SK-N-SH (cell line): Measurements from ENCODE around the gene GADL1. TPM values are rescaled to one million over a fixed set of nuclear protein-coding genes. Genes with fewer than 3 reads are reported as not detected.

Source experiments
- CTCF ChIA-PET: fragments of 300-600, 350-600 bp; formaldehyde crosslinking; extraction: SDS; loops from one replicate; lab custom pipeline; 2021; lab: Yijun Ruan, JAX
- POLR2A ChIA-PET: fragments of 350-600 bp; sonication (Branson Sonifier 250); formaldehyde crosslinking; extraction: SDS; loops from one replicate; lab custom pipeline; 2020; ENCODE audit warnings: antibody characterized with exemption, inconsistent platforms; lab: Yijun Ruan, JAX
- DNase-seq: peaks from one replicate; pipeline ENCODE4 v3.0.0; 2012
- H2AFZ ChIP-seq: fragments of 200-600 bp; sonication (generic); 2 replicates; pipeline ENCODE4 v1.8.1; 2016; ENCODE audit warnings: antibody characterized with exemption, mild to moderate bottlenecking, low read depth
- H3F3A ChIP-seq: fragments of 200-600 bp; sonication (generic); replicated peaks from 2 replicates; pipeline ENCODE3; 2016; ENCODE audit warnings: antibody characterized with exemption, mild to moderate bottlenecking; ENCODE audit not compliant: insufficient read depth
- H3K27ac ChIP-seq, 2 experiments: fragments of 200-500 bp in 1 of 2; fragments of 200-600 bp in 1 of 2; sonication (Bioruptor generic) in 1 of 2; sonication (generic), shearing (Covaris generic) in 1 of 2; 2 replicates each; pipeline versions ENCODE4 v1.5.1 to v1.6.1; 2014 to 2016; ENCODE audit warnings: low read depth in 2 of 2, inconsistent platforms in 1 of 2, low read length in 1 of 2, mild to moderate bottlenecking in 1 of 2, mixed read lengths in 1 of 2
- H3K27me3 ChIP-seq: fragments of 200-600 bp; sonication (generic), shearing (Covaris generic); 2 replicates; pipeline ENCODE4 v1.6.1; 2016; ENCODE audit warnings: mixed run types; ENCODE audit not compliant: insufficient read depth
- H3K36me3 ChIP-seq, 2 experiments: fragments of 200-500 bp in 1 of 2; fragments of 200-600 bp in 1 of 2; sonication (Bioruptor generic) in 1 of 2; sonication (generic) in 1 of 2; replicated peaks in 1 of 2; 2 replicates each; pipeline versions ENCODE3 to v1.5.1; 2014 to 2016; ENCODE audit warnings: low read length in 1 of 2, mild to moderate bottlenecking in 1 of 2; ENCODE audit not compliant: insufficient read depth in 2 of 2, control insufficient read depth in 1 of 2
- H3K4me1 ChIP-seq, 2 experiments: fragments of 200-500 bp in 1 of 2; fragments of 200-600 bp in 1 of 2; sonication (Bioruptor generic) in 1 of 2; sonication (generic), shearing (Covaris generic) in 1 of 2; 2 replicates each; pipeline versions ENCODE4 v1.5.1 to v1.6.1; 2014 to 2016; ENCODE audit warnings: low read depth in 1 of 2, low read length in 1 of 2, mixed run types in 1 of 2; ENCODE audit not compliant: insufficient read depth in 2 of 2, control insufficient read depth in 1 of 2
- H3K4me2 ChIP-seq: fragments of 200-600 bp; sonication (generic), shearing (Covaris generic); 2 replicates; pipeline ENCODE4 v1.6.1; 2017; ENCODE audit warnings: mixed run types
- H3K4me3 ChIP-seq, 2 experiments: fragments of 200-500 bp in 1 of 2; fragments of 200-600 bp in 1 of 2; sonication (Bioruptor generic) in 1 of 2; sonication (generic), shearing (Covaris generic) in 1 of 2; 2 replicates each; pipeline versions ENCODE4 v1.5.1 to v1.8.1; 2014 to 2016; ENCODE audit warnings: low read depth in 2 of 2, inconsistent platforms in 1 of 2, low read length in 1 of 2, mild to moderate bottlenecking in 1 of 2, mixed read lengths in 1 of 2, moderate library complexity in 1 of 2
- H3K79me2 ChIP-seq: fragments of 200-600 bp; sonication (generic); 2 replicates; pipeline ENCODE4 v1.8.1; 2017; ENCODE audit warnings: mild to moderate bottlenecking; ENCODE audit not compliant: insufficient read depth
- H3K9ac ChIP-seq: fragments of 200-600 bp; sonication (generic); 2 replicates; pipeline ENCODE4 v1.6.1; 2017; ENCODE audit warnings: mixed run types
- H3K9me2 ChIP-seq: fragments of 200-600 bp; sonication (generic); 2 replicates; pipeline ENCODE4 v1.6.1; 2017; ENCODE audit warnings: mixed run types
- H3K9me3 ChIP-seq: fragments of 200-600 bp; sonication (generic); 2 replicates; pipeline ENCODE4 v1.6.1; 2017; ENCODE audit warnings: mixed run types, mild to moderate bottlenecking, moderate library complexity
- H4K20me1 ChIP-seq: fragments of 200-600 bp; sonication (generic); 2 replicates; pipeline ENCODE4 v1.6.1; 2017; ENCODE audit warnings: mild to moderate bottlenecking, mixed run types; ENCODE audit not compliant: insufficient read depth
- FOSL2 ChIP-seq: IDR thresholded peaks from 2 replicates; pipeline ENCODE4 v1.4.0; 2012; ENCODE audit warnings: low read depth, mild to moderate bottlenecking, moderate library complexity, borderline replicate concordance
- FOXM1 ChIP-seq: IDR thresholded peaks from 2 replicates; pipeline ENCODE4 v1.4.0; 2012; ENCODE audit warnings: low read depth, mild to moderate bottlenecking
- GABPA ChIP-seq: IDR thresholded peaks from 2 replicates; pipeline ENCODE4 v1.4.0; 2012; ENCODE audit warnings: low read depth, mild to moderate bottlenecking
- GATA2 ChIP-seq: sonication (generic); formaldehyde crosslinking; IDR thresholded peaks from 2 replicates; pipeline ENCODE4 v1.5.0; 2020; ENCODE audit warnings: mild to moderate bottlenecking, missing genetic modification reagents
- MEF2A ChIP-seq: IDR thresholded peaks from 2 replicates; pipeline ENCODE4 v1.4.0; 2012; ENCODE audit warnings: low read depth, borderline replicate concordance
- MXI1 ChIP-seq: IDR thresholded peaks from 2 replicates; pipeline ENCODE4 v1.6.1; 2012; ENCODE audit warnings: mild to moderate bottlenecking, low read depth, low read length, improper control_type of control experiment
- NFIC ChIP-seq: IDR thresholded peaks from 2 replicates; pipeline ENCODE4 v1.4.0; 2012; ENCODE audit warnings: borderline replicate concordance
- NRF1 ChIP-seq: IDR thresholded peaks from 2 replicates; pipeline ENCODE4 v1.6.1; 2012; ENCODE audit warnings: low read depth, mild to moderate bottlenecking, low read length
- POLR2AphosphoS5 ChIP-seq: IDR thresholded peaks from 2 replicates; pipeline ENCODE4 v1.6.1; 2012; ENCODE audit warnings: low read depth, low read length
- RAD21 ChIP-seq: IDR thresholded peaks from 2 replicates; pipeline ENCODE4 v1.6.1; 2012; ENCODE audit warnings: mild to moderate bottlenecking, low read length
- RCOR1 ChIP-seq: fragments of 150-350 bp; IDR thresholded peaks from 2 replicates; pipeline ENCODE4 v1.6.1; 2017; ENCODE audit warnings: antibody characterized with exemption, low read length
- RXRA ChIP-seq: IDR thresholded peaks from 2 replicates; pipeline ENCODE4 v1.4.0; 2012; ENCODE audit warnings: low read depth, mild to moderate bottlenecking, borderline replicate concordance
- SMC3 ChIP-seq: IDR thresholded peaks from 2 replicates; pipeline ENCODE4 v1.6.1; 2012; ENCODE audit warnings: low read depth, low read length, improper control_type of control experiment
- TAF1 ChIP-seq: IDR thresholded peaks from 2 replicates; pipeline ENCODE4 v1.6.1; 2012; ENCODE audit warnings: low read depth, mild to moderate bottlenecking, low read length, moderate library complexity, borderline replicate concordance
- TEAD4 ChIP-seq: IDR thresholded peaks from 2 replicates; pipeline ENCODE4 v1.4.0; 2012; ENCODE audit warnings: mild to moderate bottlenecking, borderline replicate concordance; ENCODE audit not compliant: insufficient read depth
- YY1 ChIP-seq: IDR thresholded peaks from 2 replicates; pipeline ENCODE4 v1.4.0; 2012; ENCODE audit warnings: low read depth, mild to moderate bottlenecking
- WGBS: methylation state at CpG from one replicate; pipeline ENCODE4 v1.1.6; 2017; ENCODE audit warnings: low lambda C conversion rate; 5-methylcytosine and 5-hydroxymethylcytosine counted together
- polyA plus RNA-seq, 3 experiments: library from polyadenylated mRNA; depleted of rRNA; stranded (reverse); fragments of >200 nt; gene quantifications; 2 replicates each; pipeline ENCODE4 v1.2.3, GENCODE V29; 2012
- TF ChIP-seq, protein P1 (sequence below): IDR thresholded peaks from 2 replicates; pipeline ENCODE4 v1.4.0; 2012; ENCODE audit warnings: low read depth
- TF ChIP-seq, protein P2 (sequence below): IDR thresholded peaks from 2 replicates; pipeline ENCODE4 v1.4.0; 2012; ENCODE audit warnings: low read depth, borderline replicate concordance
- TF ChIP-seq, protein P3 (sequence below): fragments of 150-350 bp; IDR thresholded peaks from 2 replicates; pipeline ENCODE4 v1.6.1; 2016; ENCODE audit warnings: mild to moderate bottlenecking, low read depth, low read length
- TF ChIP-seq, protein P4 (sequence below): fragments of 150-350 bp; IDR thresholded peaks from 2 replicates; pipeline ENCODE4 v1.6.1; 2017; ENCODE audit warnings: antibody characterized with exemption, low read length, low read depth, borderline replicate concordance

GADL1 gene
- polyA plus RNA-seq, 1 of the 3 experiments (the other 2 are of a cell fraction): not detected

GRCh38 chr3:30760737-30761136, 133.7 kb downstream of the GADL1 start:
- no peak for TF ChIP-seq FOXM1
- no peak for TF ChIP-seq FOSL2
- TF ChIP-seq TEAD4: no peak
- 84% methylated on average over 2 of the region's 2 CpGs for WGBS
- CTCF ChIA-PET: interaction anchor here (0.6 to 4.9 kb wide), 7 partner anchors 8 to 1787 kb away, joined by 3 to 30 read pairs (median 4); no protein-coding TSS in a partner anchor

DNA sequence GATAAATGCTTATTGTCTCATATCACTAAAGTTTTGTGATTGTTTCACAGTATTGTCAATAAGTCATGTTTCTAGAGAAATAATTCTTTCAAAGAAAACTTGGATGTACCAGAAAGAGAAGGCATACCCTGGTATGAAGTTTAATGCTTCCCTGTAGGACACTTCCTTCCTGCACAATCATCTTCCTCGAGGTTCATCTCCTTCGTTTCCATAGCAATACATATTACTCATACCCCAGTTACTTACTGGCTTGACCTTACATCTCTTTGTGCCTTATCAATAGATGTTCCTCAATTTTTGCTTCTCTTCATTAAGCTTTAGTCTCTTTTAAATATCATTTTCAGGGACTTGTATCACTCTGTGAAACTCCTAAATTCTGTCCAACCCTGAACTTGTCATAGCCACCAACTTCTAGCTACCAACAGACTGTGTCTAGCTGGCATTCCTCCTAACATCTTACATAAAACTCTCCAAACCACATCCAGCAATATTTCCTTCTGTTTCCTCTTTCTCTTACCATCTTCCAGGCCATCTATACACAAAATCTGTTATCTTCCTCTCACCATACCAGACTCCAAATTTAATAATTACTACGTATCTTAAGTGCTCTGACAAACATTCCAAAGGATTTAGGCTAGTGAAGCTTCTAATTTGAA, 134.3 kb downstream of the GADL1 start:
- no peaks in the 10 kb centered on the region for H3K9me3 ChIP-seq
- H3K9me2 ChIP-seq: no peaks in the 10 kb centered on the region
- no peak overlapping the region for H3K27ac ChIP-seq
- POLR2A ChIA-PET: no interaction called here
- no peaks in the 10 kb centered on the region for H4K20me1 ChIP-seq
- H2AFZ ChIP-seq: no peak overlapping the region
- no peaks in the 10 kb centered on the region for H3K27me3 ChIP-seq
- CTCF ChIA-PET: interaction anchor here (0.6 to 4.9 kb wide), 7 partner anchors 8 to 1007 kb away, joined by 3 to 30 read pairs (median 4); no protein-coding TSS in a partner anchor
- no peak overlapping the region for H3K4me3 ChIP-seq
- no peak overlapping the region for H3K4me2 ChIP-seq
- H3K36me3 ChIP-seq: no peaks in the 10 kb centered on the region
- DNase-seq: no peak
- no peak overlapping the region for H3K9ac ChIP-seq
- H3K4me1 ChIP-seq: no peaks in the 10 kb centered on the region
- TF ChIP-seq NRF1 (no peak), MXI1 (no peak), SMC3 (no peak), MEF2A (no peak), RXRA (no peak), FOXM1 (no peak), GATA2 (CRISPR knock-in tag) (no peak), GABPA (no peak), FOSL2 (no peak), POLR2AphosphoS5 (no peak), NFIC (no peak), YY1 (no peak), TEAD4 (no peak), RCOR1 (no peak), TAF1 (no peak), RAD21 (no peak)
- TF ChIP-seq, protein P1, sequence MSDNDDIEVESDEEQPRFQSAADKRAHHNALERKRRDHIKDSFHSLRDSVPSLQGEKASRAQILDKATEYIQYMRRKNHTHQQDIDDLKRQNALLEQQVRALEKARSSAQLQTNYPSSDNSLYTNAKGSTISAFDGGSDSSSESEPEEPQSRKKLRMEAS: no peak
- TF ChIP-seq, protein P2, sequence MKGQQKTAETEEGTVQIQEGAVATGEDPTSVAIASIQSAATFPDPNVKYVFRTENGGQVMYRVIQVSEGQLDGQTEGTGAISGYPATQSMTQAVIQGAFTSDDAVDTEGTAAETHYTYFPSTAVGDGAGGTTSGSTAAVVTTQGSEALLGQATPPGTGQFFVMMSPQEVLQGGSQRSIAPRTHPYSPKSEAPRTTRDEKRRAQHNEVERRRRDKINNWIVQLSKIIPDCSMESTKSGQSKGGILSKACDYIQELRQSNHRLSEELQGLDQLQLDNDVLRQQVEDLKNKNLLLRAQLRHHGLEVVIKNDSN: no peak
- TF ChIP-seq, protein P3, sequence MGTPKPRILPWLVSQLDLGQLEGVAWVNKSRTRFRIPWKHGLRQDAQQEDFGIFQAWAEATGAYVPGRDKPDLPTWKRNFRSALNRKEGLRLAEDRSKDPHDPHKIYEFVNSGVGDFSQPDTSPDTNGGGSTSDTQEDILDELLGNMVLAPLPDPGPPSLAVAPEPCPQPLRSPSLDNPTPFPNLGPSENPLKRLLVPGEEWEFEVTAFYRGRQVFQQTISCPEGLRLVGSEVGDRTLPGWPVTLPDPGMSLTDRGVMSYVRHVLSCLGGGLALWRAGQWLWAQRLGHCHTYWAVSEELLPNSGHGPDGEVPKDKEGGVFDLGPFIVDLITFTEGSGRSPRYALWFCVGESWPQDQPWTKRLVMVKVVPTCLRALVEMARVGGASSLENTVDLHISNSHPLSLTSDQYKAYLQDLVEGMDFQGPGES: no peak
- TF ChIP-seq, protein P4, sequence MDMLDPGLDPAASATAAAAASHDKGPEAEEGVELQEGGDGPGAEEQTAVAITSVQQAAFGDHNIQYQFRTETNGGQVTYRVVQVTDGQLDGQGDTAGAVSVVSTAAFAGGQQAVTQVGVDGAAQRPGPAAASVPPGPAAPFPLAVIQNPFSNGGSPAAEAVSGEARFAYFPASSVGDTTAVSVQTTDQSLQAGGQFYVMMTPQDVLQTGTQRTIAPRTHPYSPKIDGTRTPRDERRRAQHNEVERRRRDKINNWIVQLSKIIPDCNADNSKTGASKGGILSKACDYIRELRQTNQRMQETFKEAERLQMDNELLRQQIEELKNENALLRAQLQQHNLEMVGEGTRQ: no peak
- 48% methylated on average over 3 of the region's 3 CpGs for WGBS
- H3K79me2 ChIP-seq: no peaks in the 10 kb centered on the region
- H3F3A ChIP-seq: no peaks in the 10 kb centered on the region

More at GRCh38 chr3:30760737-30761136, 133.7 kb downstream of the GADL1 start:
- H4K20me1 ChIP-seq: no peaks in the 10 kb centered on the region
- no peak overlapping the region for H3K9ac ChIP-seq
- DNase-seq: no peak
- H3K9me2 ChIP-seq: no peaks in the 10 kb centered on the region
- H3K4me1 ChIP-seq: no peaks in the 10 kb centered on the region
- no peaks in the 10 kb centered on the region for H3F3A ChIP-seq
- H3K4me2 ChIP-seq: no peak overlapping the region
- POLR2A ChIA-PET: no interaction called here
- H3K27me3 ChIP-seq: no peaks in the 10 kb centered on the region
- H2AFZ ChIP-seq: no peak overlapping the region
- no peaks in the 10 kb centered on the region for H3K9me3 ChIP-seq
- no peaks in the 10 kb centered on the region for H3K36me3 ChIP-seq
- H3K27ac ChIP-seq: no peak overlapping the region
- no peak overlapping the region for H3K4me3 ChIP-seq
- no peaks in the 10 kb centered on the region for H3K79me2 ChIP-seq
